GM19240 (cell line): ENCODE data around the gene MAPK6.

Source experiments
- DNase-seq: peaks from one replicate; pipeline ENCODE4 v3.0.0; 2011; ENCODE audit warnings: low spot score; ENCODE audit not compliant: insufficient read length

Gene MAPK6

GRCh38 chr15:52010633-52011595 is 8.1 kb upstream of the MAPK6 start:
- DNase-seq: no peak

- DNase-seq: no peak
Measured at GRCh38 chr15:52011711-52012144, 7.3 kb upstream of the MAPK6 start.

- no peak for DNase-seq
Measured at GRCh38 chr15:52012210-52012609, 6.8 kb upstream of the MAPK6 start.

- DNase-seq: no peak
Measured at GRCh38 chr15:52013151-52013791, 5.7 kb upstream of the MAPK6 start.

- no peak for DNase-seq
Measured at GRCh38 chr15:52014616-52015015, 4.4 kb upstream of the MAPK6 start.

GRCh38 chr15:52016316-52016715 is 2.7 kb upstream of the MAPK6 start:
- no peak for DNase-seq

- DNase-seq: no peak
Measured at GRCh38 chr15:52018244-52018643, 775 bp upstream of the MAPK6 start.

GRCh38 chr15:52019394-52020220 is 588 bp downstream of the MAPK6 start:
- DNase-seq: peak; percentile 89

- DNase-seq: no peak
Measured at GRCh38 chr15:52020221-52021085, 1.4 kb downstream of the MAPK6 start.

GRCh38 chr15:52021128-52021671 is 2.2 kb downstream of the MAPK6 start:
- DNase-seq: peak; percentile 75

- no peak for DNase-seq
Measured at GRCh38 chr15:52021892-52022540, 3.0 kb downstream of the MAPK6 start.

- DNase-seq: no peak
Measured at GRCh38 chr15:52023169-52023922, 4.3 kb downstream of the MAPK6 start.

- DNase-seq: no peak
Measured at GRCh38 chr15:52028431-52029093, 9.5 kb downstream of the MAPK6 start.

GRCh38 chr15:52030010-52030409 is 11.0 kb downstream of the MAPK6 start:
- no peak for DNase-seq

- DNase-seq: no peak
Measured at GRCh38 chr15:52031556-52031955, 12.5 kb downstream of the MAPK6 start.

GRCh38 chr15:52037889-52038505 is 19.0 kb downstream of the MAPK6 start:
- no peak for DNase-seq

GRCh38 chr15:52039925-52040781 is 21.1 kb downstream of the MAPK6 start:
- no peak for DNase-seq
